ENCODE measurements around the gene KRTAP19-1.

Gene KRTAP19-1

DNA sequence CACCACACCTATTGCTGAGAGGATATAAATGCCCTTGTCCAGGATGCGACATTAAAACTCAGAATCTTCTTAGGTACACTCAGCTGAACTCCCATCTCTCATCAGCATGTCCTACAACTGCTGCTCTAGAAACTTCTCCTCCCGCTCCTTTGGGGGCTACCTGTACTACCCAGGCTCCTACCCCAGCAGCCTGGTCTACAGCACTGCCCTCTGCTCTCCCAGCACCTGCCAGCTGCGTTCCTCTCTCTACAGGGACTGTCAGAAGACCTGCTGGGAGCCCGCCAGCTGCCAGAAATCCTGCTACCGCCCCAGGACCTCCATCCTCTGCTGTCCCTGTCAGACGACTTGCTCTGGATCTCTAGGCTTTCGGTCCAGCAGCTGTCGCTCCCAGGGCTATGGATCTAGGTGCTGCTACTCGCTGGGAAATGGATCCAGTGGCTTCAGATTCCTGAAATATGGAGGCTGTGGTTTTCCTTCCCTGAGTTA, 50.0 kb downstream of the KRTAP19-1 start, which contains the start of gene KRTAP13-4:
KRTAP13-4 (plus strand) TSS at position 51 of the 486 bp plus-strand sequence; CDS start at position 107, 56 bp downstream.
- no peak for DNase-seq (ENCODE audit: low read depth in 2 of 3, low spot score in 1 of 3)
